ACC112 (cell line): ENCODE results near the gene GADD45G.

Experiments used
- H2AFZ ChIP-seq: fragments of 200-600 bp; sonication (generic); one replicate; pipeline ENCODE4 v1.6.0; 2017; ENCODE audit warnings: antibody characterized with exemption, low read length; ENCODE audit not compliant: unreplicated experiment
- H3K27ac ChIP-seq: fragments of 200-600 bp; sonication (generic); 2 replicates; pipeline ENCODE4 v1.5.1; 2014; ENCODE audit warnings: low read depth, mild to moderate bottlenecking, antibody characterized with exemption, low read length, moderate library complexity
- H3K27me3 ChIP-seq: fragments of 200-600 bp; sonication (generic); 2 replicates; pipeline ENCODE4 v1.6.1; 2014; ENCODE audit warnings: mild to moderate bottlenecking, antibody characterized with exemption, low read length, moderate library complexity, mixed read lengths; ENCODE audit not compliant: insufficient read depth
- H3K36me3 ChIP-seq: fragments of 200-600 bp; sonication (generic); 2 replicates; pipeline ENCODE4 v1.6.1; 2016; ENCODE audit warnings: mild to moderate bottlenecking, antibody characterized with exemption, low read length, moderate library complexity, mixed read lengths; ENCODE audit not compliant: insufficient read depth
- H3K4me1 ChIP-seq: fragments of 200-600 bp; sonication (generic); one replicate; pipeline ENCODE4 v1.6.1; 2016; ENCODE audit warnings: low read length, mixed read lengths; ENCODE audit not compliant: insufficient read depth, unreplicated experiment, control insufficient read depth
- H3K4me3 ChIP-seq: fragments of 200-600 bp; sonication (generic); 2 replicates; pipeline ENCODE4 v1.5.1; 2014; ENCODE audit warnings: mild to moderate bottlenecking, low read depth, low read length
- H3K79me2 ChIP-seq: fragments of 200-600 bp; sonication (generic); one replicate; pipeline ENCODE4 v1.6.0; 2016; ENCODE audit warnings: low read length; ENCODE audit not compliant: control insufficient read depth, unreplicated experiment, insufficient read depth

The GADD45G gene

GRCh38 chr9:89633920-89634319 is 29.1 kb downstream of the GADD45G start:
- Histone ChIP-seq H3K4me1 (no peaks in the 10 kb centered on the region), H3K27ac (no peak overlapping the region), H3K4me3 (no peak overlapping the region), H3K79me2 (no peaks in the 10 kb centered on the region), H3K36me3 (no peaks in the 10 kb centered on the region), H2AFZ (no peak overlapping the region), H3K27me3 (0 out of 2 replicates have a peak, but pooled peaks cover 2% of the 10 kb centered on the region)

DNA sequence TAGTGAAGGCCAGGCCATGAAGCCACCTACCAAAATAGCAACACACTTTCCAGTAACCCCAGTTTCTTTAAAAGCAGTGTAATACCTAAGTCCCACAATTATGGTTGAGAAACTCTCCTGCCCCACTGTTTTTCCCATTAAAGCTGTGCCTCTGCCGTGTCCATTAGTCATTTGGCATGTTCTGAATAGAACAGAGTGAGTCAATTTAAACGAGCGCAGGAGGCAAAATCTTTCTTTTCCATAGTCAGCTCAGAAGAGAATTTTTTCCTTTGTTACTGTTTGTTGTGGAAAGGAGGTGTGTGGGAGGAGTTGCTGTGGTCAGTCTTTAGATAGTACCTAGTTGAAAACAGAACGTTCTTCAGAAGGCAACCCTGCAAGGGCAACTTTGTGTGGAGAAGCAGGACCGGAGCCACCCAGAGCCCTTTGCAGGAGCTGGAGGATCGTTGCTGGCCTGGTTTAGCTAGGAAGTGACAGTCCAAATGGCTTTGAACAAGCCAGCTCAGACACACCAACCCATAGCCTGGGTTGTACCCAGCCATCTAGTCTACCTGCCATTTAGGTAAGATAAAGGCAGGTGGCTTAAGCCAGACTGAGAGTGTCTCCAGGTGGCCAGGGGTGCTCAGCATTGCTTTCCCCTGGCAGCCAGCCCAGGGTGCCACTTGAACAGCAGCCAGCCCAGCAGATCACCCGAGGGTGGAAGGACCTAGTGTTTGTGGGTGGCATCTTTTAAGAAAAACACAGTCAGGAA is 30.4 kb downstream of the GADD45G start:
- H2AFZ ChIP-seq = no peak overlapping the region
- H3K4me1 ChIP-seq = no peaks in the 10 kb centered on the region
- no peak overlapping the region for H3K4me3 ChIP-seq

GRCh38 chr9:89635816-89636215 is 31.0 kb downstream of the GADD45G start:
- Histone ChIP-seq H3K79me2 (no peaks in the 10 kb centered on the region), H3K27ac (no peak overlapping the region), H3K27me3 (no peaks in the 10 kb centered on the region), H3K36me3 (no peaks in the 10 kb centered on the region), H2AFZ (no peak overlapping the region), H3K4me1 (no peaks in the 10 kb centered on the region), H3K4me3 (no peak overlapping the region)

More for the DNA sequence above, 30.4 kb downstream of the GADD45G start:
- H3K27me3 ChIP-seq = no peaks in the 10 kb centered on the region
- no peaks in the 10 kb centered on the region for H3K36me3 ChIP-seq
- H3K79me2 ChIP-seq = no peaks in the 10 kb centered on the region
- H3K27ac ChIP-seq = no peak overlapping the region

- no peaks in the 10 kb centered on the region for H3K27me3 ChIP-seq
- no peaks in the 10 kb centered on the region for H3K4me1 ChIP-seq
- no peaks in the 10 kb centered on the region for H3K79me2 ChIP-seq
- H2AFZ ChIP-seq = no peak overlapping the region
- H3K4me3 ChIP-seq = no peak overlapping the region
- H3K36me3 ChIP-seq = no peaks in the 10 kb centered on the region
- H3K27ac ChIP-seq = no peak overlapping the region
These were observed 33.0 kb downstream of the GADD45G start for GRCh38 chr9:89637787-89638186.

GRCh38 chr9:89638359-89638758 is 33.5 kb downstream of the GADD45G start:
- no peak overlapping the region for H3K27ac ChIP-seq
- no peak overlapping the region for H3K4me3 ChIP-seq
- no peak overlapping the region for H2AFZ ChIP-seq
- no peaks in the 10 kb centered on the region for H3K4me1 ChIP-seq
- no peaks in the 10 kb centered on the region for H3K79me2 ChIP-seq
- H3K27me3 ChIP-seq = no peaks in the 10 kb centered on the region
- H3K36me3 ChIP-seq = no peaks in the 10 kb centered on the region

GRCh38 chr9:89638893-89639292 is 34.1 kb downstream of the GADD45G start:
- Histone ChIP-seq H3K27ac (no peak overlapping the region), H3K4me1 (no peaks in the 10 kb centered on the region), H3K4me3 (no peak overlapping the region), H3K27me3 (no peaks in the 10 kb centered on the region), H2AFZ (no peak overlapping the region), H3K36me3 (no peaks in the 10 kb centered on the region), H3K79me2 (no peaks in the 10 kb centered on the region)

- Histone ChIP-seq H3K36me3 (no peaks in the 10 kb centered on the region), H3K4me1 (no peaks in the 10 kb centered on the region), H2AFZ (no peak overlapping the region), H3K27ac (no peak overlapping the region), H3K27me3 (no peaks in the 10 kb centered on the region), H3K79me2 (no peaks in the 10 kb centered on the region), H3K4me3 (no peak overlapping the region)
These were observed 34.6 kb downstream of the GADD45G start for GRCh38 chr9:89639367-89639795.

DNA sequence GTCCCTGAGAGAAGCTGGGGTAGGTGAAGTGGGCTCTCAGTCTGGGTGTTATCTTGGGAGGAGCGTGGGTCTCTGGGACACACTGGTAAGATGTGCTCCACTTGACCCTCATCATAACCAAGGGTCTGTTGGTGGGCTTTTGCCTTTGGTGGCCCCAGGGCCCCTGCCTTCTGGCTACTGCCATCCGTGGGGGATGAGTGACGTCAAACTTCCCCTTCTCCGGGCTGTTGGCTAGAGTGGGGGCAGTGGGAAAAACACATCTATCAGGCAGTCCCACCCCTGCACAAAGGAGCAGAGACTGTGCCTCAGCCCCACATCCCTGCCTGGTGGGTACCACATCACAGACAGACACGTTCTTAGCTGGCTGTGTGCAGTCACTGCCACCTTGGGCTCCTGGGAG is 35.1 kb downstream of the GADD45G start:
- Histone ChIP-seq H3K27ac (no peak overlapping the region), H2AFZ (no peak overlapping the region), H3K36me3 (no peaks in the 10 kb centered on the region), H3K4me3 (no peak overlapping the region), H3K4me1 (no peaks in the 10 kb centered on the region), H3K79me2 (no peaks in the 10 kb centered on the region), H3K27me3 (no peaks in the 10 kb centered on the region)

DNA sequence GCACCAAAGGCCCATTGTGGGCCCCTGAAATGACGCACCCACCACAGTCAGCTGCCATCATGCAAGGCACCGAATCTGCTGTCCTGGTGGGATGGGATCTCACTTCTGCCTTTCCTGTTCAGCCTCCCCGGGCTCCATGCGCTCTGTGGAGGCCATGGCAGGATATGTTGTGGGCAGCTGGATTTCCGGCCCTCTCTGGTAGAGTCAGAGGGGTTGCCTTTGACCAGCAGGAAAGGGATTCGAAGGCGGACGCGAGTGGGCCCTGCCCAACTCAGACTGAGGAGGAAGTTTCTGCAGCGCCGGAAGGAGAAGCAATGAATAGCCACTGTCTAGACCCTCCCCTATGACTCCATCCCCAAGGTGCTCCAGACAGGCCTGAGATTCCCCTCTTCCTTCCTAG is 35.5 kb downstream of the GADD45G start:
- H3K36me3 ChIP-seq = no peaks in the 10 kb centered on the region
- no peaks in the 10 kb centered on the region for H3K27me3 ChIP-seq
- H3K79me2 ChIP-seq = no peaks in the 10 kb centered on the region
- H3K4me1 ChIP-seq = no peaks in the 10 kb centered on the region
- no peak overlapping the region for H3K4me3 ChIP-seq
- no peak overlapping the region for H3K27ac ChIP-seq
- no peak overlapping the region for H2AFZ ChIP-seq

DNA sequence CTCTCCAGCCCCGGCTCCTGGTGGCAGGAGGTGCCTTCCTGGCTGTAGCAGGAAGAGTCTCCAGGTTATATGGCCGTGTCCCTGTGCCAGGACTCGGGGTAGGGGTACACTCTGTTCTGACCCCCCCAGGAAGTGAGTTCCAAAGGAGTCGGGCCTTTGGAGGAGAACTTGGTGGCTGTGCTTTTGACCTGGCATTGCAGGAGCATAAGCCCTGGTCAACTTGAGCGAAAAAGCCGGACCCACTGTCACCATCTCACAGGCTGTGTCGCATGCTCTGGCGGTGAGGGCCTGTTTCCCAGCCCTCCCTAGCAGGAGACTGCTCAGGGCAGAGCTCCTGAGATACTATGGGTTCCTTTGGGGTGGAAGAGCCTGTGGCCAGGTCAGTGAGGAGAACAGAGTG is 36.0 kb downstream of the GADD45G start:
- no peaks in the 10 kb centered on the region for H3K4me1 ChIP-seq
- H3K79me2 ChIP-seq = no peaks in the 10 kb centered on the region
- H3K27ac ChIP-seq = no peak overlapping the region
- 0 out of 2 replicates have a peak, but pooled peaks cover under 1% of the 10 kb centered on the region for H3K27me3 ChIP-seq
- no peak overlapping the region for H3K4me3 ChIP-seq
- no peak overlapping the region for H2AFZ ChIP-seq
- H3K36me3 ChIP-seq = no peaks in the 10 kb centered on the region

- no peaks in the 10 kb centered on the region for H3K4me1 ChIP-seq
- no peak overlapping the region for H2AFZ ChIP-seq
- no peaks in the 10 kb centered on the region for H3K79me2 ChIP-seq
- H3K4me3 ChIP-seq = no peak overlapping the region
- H3K27me3 ChIP-seq = 0 out of 2 replicates have a peak, but pooled peaks cover 8% of the 10 kb centered on the region
- no peaks in the 10 kb centered on the region for H3K36me3 ChIP-seq
- H3K27ac ChIP-seq = no peak overlapping the region
These were observed 37.2 kb downstream of the GADD45G start for GRCh38 chr9:89641980-89642379.
